SK-N-SH (cell line): ENCODE measurements around the gene STAT6. TPM values are rescaled to one million over a fixed set of nuclear protein-coding genes. Genes with fewer than 3 reads are reported as not detected.
"Not testable (repeated sequence)": the region's sequence is repeated elsewhere in the genome, so short reads cannot be mapped to it uniquely, and the experiment has no call there.

Experiments
- CTCF ChIA-PET: fragments of 300-600, 350-600 bp; formaldehyde crosslinking; extraction: SDS; loops from one replicate; lab custom pipeline; 2021; lab: Yijun Ruan, JAX
- POLR2A ChIA-PET: fragments of 350-600 bp; sonication (Branson Sonifier 250); formaldehyde crosslinking; extraction: SDS; loops from one replicate; lab custom pipeline; 2020; ENCODE audit warnings: antibody characterized with exemption, inconsistent platforms; lab: Yijun Ruan, JAX
- DNase-seq: peaks from one replicate; pipeline ENCODE4 v3.0.0; 2012
- H2AFZ ChIP-seq: fragments of 200-600 bp; sonication (generic); 2 replicates; pipeline ENCODE4 v1.8.1; 2016; ENCODE audit warnings: antibody characterized with exemption, mild to moderate bottlenecking, low read depth
- H3F3A ChIP-seq: fragments of 200-600 bp; sonication (generic); replicated peaks from 2 replicates; pipeline ENCODE3; 2016; ENCODE audit warnings: antibody characterized with exemption, mild to moderate bottlenecking; ENCODE audit not compliant: insufficient read depth
- H3K27ac ChIP-seq, 2 experiments: fragments of 200-500 bp in 1 of 2; fragments of 200-600 bp in 1 of 2; sonication (Bioruptor generic) in 1 of 2; sonication (generic), shearing (Covaris generic) in 1 of 2; 2 replicates each; pipeline versions ENCODE4 v1.5.1 to v1.6.1; 2014 to 2016; ENCODE audit warnings: low read depth in 2 of 2, inconsistent platforms in 1 of 2, low read length in 1 of 2, mild to moderate bottlenecking in 1 of 2, mixed read lengths in 1 of 2
- H3K27me3 ChIP-seq: fragments of 200-600 bp; sonication (generic), shearing (Covaris generic); 2 replicates; pipeline ENCODE4 v1.6.1; 2016; ENCODE audit warnings: mixed run types; ENCODE audit not compliant: insufficient read depth
- H3K36me3 ChIP-seq, 2 experiments: fragments of 200-500 bp in 1 of 2; fragments of 200-600 bp in 1 of 2; sonication (Bioruptor generic) in 1 of 2; sonication (generic) in 1 of 2; replicated peaks in 1 of 2; 2 replicates each; pipeline versions ENCODE3 to v1.5.1; 2014 to 2016; ENCODE audit warnings: low read length in 1 of 2, mild to moderate bottlenecking in 1 of 2; ENCODE audit not compliant: insufficient read depth in 2 of 2, control insufficient read depth in 1 of 2
- H3K4me1 ChIP-seq, 2 experiments: fragments of 200-500 bp in 1 of 2; fragments of 200-600 bp in 1 of 2; sonication (Bioruptor generic) in 1 of 2; sonication (generic), shearing (Covaris generic) in 1 of 2; 2 replicates each; pipeline versions ENCODE4 v1.5.1 to v1.6.1; 2014 to 2016; ENCODE audit warnings: low read depth in 1 of 2, low read length in 1 of 2, mixed run types in 1 of 2; ENCODE audit not compliant: insufficient read depth in 2 of 2, control insufficient read depth in 1 of 2
- H3K4me2 ChIP-seq: fragments of 200-600 bp; sonication (generic), shearing (Covaris generic); 2 replicates; pipeline ENCODE4 v1.6.1; 2017; ENCODE audit warnings: mixed run types
- H3K4me3 ChIP-seq, 2 experiments: fragments of 200-500 bp in 1 of 2; fragments of 200-600 bp in 1 of 2; sonication (Bioruptor generic) in 1 of 2; sonication (generic), shearing (Covaris generic) in 1 of 2; 2 replicates each; pipeline versions ENCODE4 v1.5.1 to v1.8.1; 2014 to 2016; ENCODE audit warnings: low read depth in 2 of 2, inconsistent platforms in 1 of 2, low read length in 1 of 2, mild to moderate bottlenecking in 1 of 2, mixed read lengths in 1 of 2, moderate library complexity in 1 of 2
- H3K79me2 ChIP-seq: fragments of 200-600 bp; sonication (generic); 2 replicates; pipeline ENCODE4 v1.8.1; 2017; ENCODE audit warnings: mild to moderate bottlenecking; ENCODE audit not compliant: insufficient read depth
- H3K9ac ChIP-seq: fragments of 200-600 bp; sonication (generic); 2 replicates; pipeline ENCODE4 v1.6.1; 2017; ENCODE audit warnings: mixed run types
- H3K9me2 ChIP-seq: fragments of 200-600 bp; sonication (generic); 2 replicates; pipeline ENCODE4 v1.6.1; 2017; ENCODE audit warnings: mixed run types
- H3K9me3 ChIP-seq: fragments of 200-600 bp; sonication (generic); 2 replicates; pipeline ENCODE4 v1.6.1; 2017; ENCODE audit warnings: mixed run types, mild to moderate bottlenecking, moderate library complexity
- H4K20me1 ChIP-seq: fragments of 200-600 bp; sonication (generic); 2 replicates; pipeline ENCODE4 v1.6.1; 2017; ENCODE audit warnings: mild to moderate bottlenecking, mixed run types; ENCODE audit not compliant: insufficient read depth
- FOSL2 ChIP-seq: IDR thresholded peaks from 2 replicates; pipeline ENCODE4 v1.4.0; 2012; ENCODE audit warnings: low read depth, mild to moderate bottlenecking, moderate library complexity, borderline replicate concordance
- IRF3 ChIP-seq: fragments of 150-350 bp; IDR thresholded peaks from 2 replicates; pipeline ENCODE4 v1.6.1; 2016; ENCODE audit warnings: mild to moderate bottlenecking, low read depth, low read length
- RAD21 ChIP-seq: IDR thresholded peaks from 2 replicates; pipeline ENCODE4 v1.6.1; 2012; ENCODE audit warnings: mild to moderate bottlenecking, low read length
- REST ChIP-seq: IDR thresholded peaks from 2 replicates; pipeline ENCODE4 v1.6.1; 2012; ENCODE audit warnings: mild to moderate bottlenecking, low read depth, low read length, moderate library complexity
- ZBTB33 ChIP-seq: IDR thresholded peaks from 2 replicates; pipeline ENCODE4 v1.4.0; 2012; ENCODE audit warnings: low read depth, borderline replicate concordance
- WGBS: methylation state at CpG from one replicate; pipeline ENCODE4 v1.1.6; 2017; ENCODE audit warnings: low lambda C conversion rate; 5-methylcytosine and 5-hydroxymethylcytosine counted together
- polyA plus RNA-seq, 3 experiments: library from polyadenylated mRNA; depleted of rRNA; stranded (reverse); fragments of >200 nt; gene quantifications; 2 replicates each; pipeline ENCODE4 v1.2.3, GENCODE V29; 2012

Gene STAT6
- polyA plus RNA-seq, 1 of the 3 experiments (the other 2 are of a cell fraction), result 0.15 TPM

DNA sequence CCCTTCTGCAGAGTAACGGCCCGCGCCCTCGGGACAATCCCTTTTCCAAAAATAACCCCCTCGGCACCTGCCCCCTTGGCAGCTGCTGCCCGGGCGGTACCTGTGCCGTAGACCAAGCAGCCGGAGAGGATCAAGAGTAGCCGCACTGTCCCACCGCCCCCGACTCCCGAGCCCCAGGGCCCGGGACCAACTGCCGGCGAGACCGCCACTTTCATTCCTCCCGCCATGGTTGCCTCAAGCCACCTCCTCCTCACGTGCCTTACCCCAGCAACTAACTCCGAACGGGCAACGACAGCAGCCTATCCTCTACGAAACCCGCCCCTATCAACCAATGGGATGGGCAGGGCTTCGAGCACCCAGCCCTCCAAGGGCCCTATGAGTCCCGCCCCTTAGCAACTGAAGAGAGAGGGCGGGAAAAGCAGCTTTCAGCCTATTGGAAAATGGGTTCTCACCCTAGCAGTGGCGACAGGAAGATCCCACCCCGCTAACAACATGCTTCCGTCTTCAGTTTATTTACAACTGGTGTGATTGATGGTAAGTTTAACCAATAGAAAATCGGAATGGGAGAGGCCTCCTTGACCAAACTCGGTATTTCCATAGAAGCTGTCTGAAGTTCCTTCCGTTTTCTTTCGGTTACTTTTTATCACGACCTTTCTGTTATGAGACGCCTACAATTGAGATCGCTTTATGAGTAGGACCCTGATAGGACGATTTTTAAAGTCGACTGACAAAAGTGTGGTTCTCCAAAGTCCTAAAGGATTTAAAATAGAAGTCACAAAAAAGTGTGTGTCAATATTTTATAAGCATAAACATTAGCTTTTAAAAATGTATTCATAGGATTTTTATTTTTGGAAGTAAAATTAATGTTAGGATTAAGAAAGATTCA, 32.4 kb downstream of the STAT6 start, which contains the start of gene NEMP1 (continued):
- TF ChIP-seq REST (no peak), RAD21 (no peak), ZBTB33 (no peak), FOSL2 (no peak), IRF3 (peak; percentile 77)

DNA sequence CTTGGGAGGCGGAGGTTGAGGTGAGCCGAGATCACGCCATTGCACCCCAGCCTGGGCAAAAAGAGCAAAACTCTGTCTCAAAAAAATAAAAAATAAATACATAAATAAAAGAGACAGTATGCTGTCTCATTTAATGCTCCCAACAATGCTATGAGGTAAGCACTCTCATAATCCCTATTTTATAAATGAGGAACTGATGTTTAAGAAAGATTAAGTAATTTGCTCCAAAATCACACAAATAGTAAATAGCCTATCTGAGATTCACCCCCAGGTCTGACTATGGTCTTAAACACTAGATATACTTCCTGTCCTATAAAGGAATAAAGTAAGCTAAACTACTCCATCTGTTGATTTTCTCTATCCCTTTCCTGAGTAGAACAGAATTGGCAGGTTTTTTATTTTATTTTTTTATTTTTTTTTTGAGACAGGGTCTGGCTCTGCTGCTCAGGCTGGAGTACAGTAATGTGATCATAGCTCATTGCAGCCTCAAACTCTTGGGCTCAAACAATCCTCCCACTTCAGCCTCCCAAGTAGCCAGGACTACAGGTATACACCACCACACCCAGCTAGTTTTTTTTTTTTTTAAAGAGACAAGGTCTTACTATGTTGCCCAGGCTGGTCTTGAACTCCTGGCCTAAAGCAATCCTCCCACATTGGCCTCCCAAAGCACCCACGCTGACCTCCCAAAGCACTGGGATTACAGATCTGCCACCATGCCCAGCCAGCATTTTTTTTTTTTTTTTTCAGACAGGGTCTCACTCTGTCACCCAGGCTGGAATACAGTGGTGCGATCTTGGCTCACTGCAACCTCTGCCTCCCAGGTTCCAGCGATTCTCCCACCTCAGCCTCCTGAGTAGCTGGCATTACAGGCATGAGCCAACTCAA, 37.4 kb downstream of the STAT6 start:
- POLR2A ChIA-PET, result interaction anchor here (0.6 kb wide), 1 partner anchor 29 kb away, joined by 5 read pairs; no protein-coding TSS in a partner anchor
- H3K9me2 ChIP-seq, H3K4me3 ChIP-seq, H3K4me2 ChIP-seq, H3K27ac ChIP-seq, H3K9me3 ChIP-seq, DNase-seq, H3K4me1 ChIP-seq, H2AFZ ChIP-seq, H3K9ac ChIP-seq, H4K20me1 ChIP-seq, H3K27me3 ChIP-seq: not testable (repeated sequence)
- WGBS, result 94% methylated on average over 6 of the region's 6 CpGs
- CTCF ChIA-PET, result interaction anchor here (0.9 to 14.9 kb wide), 7 partner anchors 11 to 139 kb away, joined by 3 to 339 read pairs (median 5); partner anchors contain the start of genes NAB2, STAT6 and ZBTB39
- Histone ChIP-seq H3F3A (peaks cover 13% of the 10 kb centered on the region), H3K79me2 (peaks cover 52% of the 10 kb centered on the region), H3K36me3 (peaks cover 7 to 14% of the 10 kb centered on the region in 2 experiments)
